ENCODE results near the gene VAMP3. TPM values are rescaled to one million over a fixed set of nuclear protein-coding genes. Genes with fewer than 3 reads are reported as not detected.

VAMP3 gene
- total RNA-seq, 4 donors from 2014 or later: 107 to 125 (median 115) TPM

- ATAC-seq (ENCODE audit: low FRiP score) (no peak), DNase-seq (ENCODE audit: low spot score) (no peak)
- TF ChIP-seq, protein P1, sequence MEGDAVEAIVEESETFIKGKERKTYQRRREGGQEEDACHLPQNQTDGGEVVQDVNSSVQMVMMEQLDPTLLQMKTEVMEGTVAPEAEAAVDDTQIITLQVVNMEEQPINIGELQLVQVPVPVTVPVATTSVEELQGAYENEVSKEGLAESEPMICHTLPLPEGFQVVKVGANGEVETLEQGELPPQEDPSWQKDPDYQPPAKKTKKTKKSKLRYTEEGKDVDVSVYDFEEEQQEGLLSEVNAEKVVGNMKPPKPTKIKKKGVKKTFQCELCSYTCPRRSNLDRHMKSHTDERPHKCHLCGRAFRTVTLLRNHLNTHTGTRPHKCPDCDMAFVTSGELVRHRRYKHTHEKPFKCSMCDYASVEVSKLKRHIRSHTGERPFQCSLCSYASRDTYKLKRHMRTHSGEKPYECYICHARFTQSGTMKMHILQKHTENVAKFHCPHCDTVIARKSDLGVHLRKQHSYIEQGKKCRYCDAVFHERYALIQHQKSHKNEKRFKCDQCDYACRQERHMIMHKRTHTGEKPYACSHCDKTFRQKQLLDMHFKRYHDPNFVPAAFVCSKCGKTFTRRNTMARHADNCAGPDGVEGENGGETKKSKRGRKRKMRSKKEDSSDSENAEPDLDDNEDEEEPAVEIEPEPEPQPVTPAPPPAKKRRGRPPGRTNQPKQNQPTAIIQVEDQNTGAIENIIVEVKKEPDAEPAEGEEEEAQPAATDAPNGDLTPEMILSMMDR (IDR thresholded peaks at IDR 0.05): no peak
Observed at GRCh38 chr1:7749126-7749525, 22.0 kb upstream of the VAMP3 start.

DNA sequence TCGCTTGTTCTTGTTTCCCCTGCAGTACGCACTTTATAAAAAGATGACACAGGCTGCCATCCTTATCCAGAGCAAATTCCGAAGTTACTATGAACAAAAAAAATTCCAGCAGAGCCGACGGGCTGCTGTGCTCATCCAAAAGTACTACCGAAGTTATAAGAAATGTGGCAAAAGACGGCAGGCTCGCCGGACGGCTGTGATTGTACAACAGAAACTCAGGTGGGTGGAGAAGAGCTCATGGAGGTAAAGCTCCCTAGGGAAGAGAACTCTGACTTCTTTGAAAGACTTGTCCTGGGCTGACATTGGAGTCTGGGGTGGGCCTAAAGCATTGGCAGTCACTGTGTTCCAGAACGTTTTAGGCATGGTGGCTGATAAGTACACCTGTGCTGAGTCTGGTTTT is 19.9 kb upstream of the VAMP3 start:
- ATAC-seq (ENCODE audit: low FRiP score): no peak
- TF ChIP-seq, protein P1 (IDR thresholded peaks at IDR 0.05): no peak

DNA sequence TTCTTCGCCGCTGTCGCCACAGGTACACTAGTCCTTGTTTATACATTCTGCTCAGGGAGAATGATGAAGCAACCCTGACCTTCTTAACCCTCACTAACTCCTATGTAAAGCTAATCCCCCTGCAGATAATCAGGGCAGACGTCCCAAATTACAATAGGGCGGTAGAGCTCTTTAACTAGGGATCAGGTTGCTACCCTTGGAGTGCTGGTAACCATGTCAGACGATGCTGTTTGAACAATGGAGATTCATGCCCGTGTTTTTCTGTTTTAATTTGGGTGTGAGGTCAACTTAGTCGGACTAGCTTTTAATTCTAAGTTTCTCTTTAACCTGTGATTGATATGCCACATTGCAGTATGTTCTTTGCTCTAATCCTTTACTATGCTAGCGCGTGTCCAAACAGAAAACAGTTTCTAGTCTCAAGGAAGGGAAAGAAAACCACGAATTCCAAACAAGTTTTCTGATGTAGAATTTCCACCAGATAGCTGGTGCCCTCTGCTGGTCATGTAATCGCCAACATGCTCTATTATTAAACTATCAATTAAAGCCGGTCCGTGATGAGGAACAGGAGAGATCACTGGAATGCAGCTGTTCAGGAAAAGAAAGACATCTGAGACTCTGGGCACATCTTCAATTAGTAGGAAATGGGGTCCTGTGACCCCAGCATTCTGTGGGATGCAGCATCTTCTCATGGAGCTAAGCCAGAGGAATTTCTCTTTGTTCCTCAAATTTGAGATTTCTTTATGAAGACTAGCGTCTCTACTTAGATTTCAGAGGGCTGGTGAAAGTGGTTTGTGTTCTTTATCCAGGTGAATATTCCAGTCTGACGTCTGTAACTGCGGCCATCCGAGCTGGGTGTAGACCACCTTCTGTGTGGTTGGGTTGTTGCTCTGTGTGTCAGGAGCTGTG is 18.3 kb upstream of the VAMP3 start:
- DNase-seq (ENCODE audit: low spot score) (peak; percentile 33), ATAC-seq (ENCODE audit: low FRiP score) (peak; percentile 57)
- TF ChIP-seq, protein P1 (IDR thresholded peaks at IDR 0.05): peak in 1 of 3 donors; percentile 54

More for the DNA sequence above, 19.9 kb upstream of the VAMP3 start:
- DNase-seq (ENCODE audit: low spot score): no peak

- ATAC-seq (ENCODE audit: low FRiP score) (no peak), DNase-seq (ENCODE audit: low spot score) (no peak)
- TF ChIP-seq, protein P1 (IDR thresholded peaks at IDR 0.05): no peak
Observed at GRCh38 chr1:7753641-7754040, 17.5 kb upstream of the VAMP3 start.

GRCh38 chr1:7754234-7754633 is 16.9 kb upstream of the VAMP3 start:
- ATAC-seq (ENCODE audit: low FRiP score) (no peak), DNase-seq (ENCODE audit: low spot score) (no peak)
- TF ChIP-seq, protein P1 (IDR thresholded peaks at IDR 0.05): no peak

- TF ChIP-seq, protein P1 (IDR thresholded peaks at IDR 0.05): no peak
- DNase-seq (ENCODE audit: low spot score) (no peak), ATAC-seq (ENCODE audit: low FRiP score) (no peak)
Observed at GRCh38 chr1:7755448-7755847, 15.6 kb upstream of the VAMP3 start.

- TF ChIP-seq, protein P1 (IDR thresholded peaks at IDR 0.05): no peak
- DNase-seq (ENCODE audit: low spot score) (no peak), ATAC-seq (ENCODE audit: low FRiP score) (no peak)
Observed at GRCh38 chr1:7760245-7760644, 10.9 kb upstream of the VAMP3 start.

Measured in omental fat pad (tissue), 4 donors.